HCT116 (cell line): ENCODE results near the gene IFNLR1. TPM values are rescaled to one million over a fixed set of nuclear protein-coding genes. Genes with fewer than 3 reads are reported as not detected.

Experiments used
- ATAC-seq: fragments of 200-7000 bp; cut with Tn5 transposase; 2 replicates; pipeline ENCODE4 v1.9.1; 2020; ENCODE audit warnings: mild to moderate bottlenecking, moderate library complexity
- BruUV-seq: library from RNA; stranded (reverse); fragments of 400-500 nt; replicated peaks from 2 replicates; lab custom pipeline; 2021; lab: Mats Ljungman, UMichigan
- CTCF ChIA-PET: fragments of 300-600 bp; sonication (Branson Sonifier 250); formaldehyde crosslinking; loops from one replicate; lab custom pipeline; 2021; ENCODE audit warnings: antibody characterized with exemption; lab: Charles Lee
- POLR2A ChIA-PET: fragments of 300-600, 350-600 bp; sonication (Branson Sonifier 250); formaldehyde crosslinking; loops from one replicate; lab custom pipeline; 2021; ENCODE audit warnings: antibody characterized with exemption; lab: Charles Lee
- RAD21 ChIA-PET, 2 experiments: fragments of 300-600 bp; sonication (Branson Sonifier 250); formaldehyde crosslinking; loops; one replicate each; lab custom pipeline; 2023; ENCODE audit warnings: low total read pairs in 2 of 2; ENCODE audit not compliant: uncharacterized antibody in 2 of 2, unreplicated experiment in 2 of 2, low non-redundant PET in 1 of 2; lab: Charles Lee
- DNase-seq: peaks from one replicate; pipeline ENCODE4 v3.0.0-alpha.2; 2010; ENCODE audit warnings: low read depth, low spot score
- H2AFZ ChIP-seq: fragments of 200-600 bp; shearing (Covaris generic), sonication (generic); 2 replicates; pipeline ENCODE4 v1.6.1; 2017; ENCODE audit warnings: low read depth, mixed run types, mixed read lengths, antibody characterized with exemption, low read length; ENCODE audit not compliant: poor library complexity, severe bottlenecking
- H3K27ac ChIP-seq: 2 replicates; pipeline ENCODE4 v1.5.1; 2012; ENCODE audit warnings: low read depth, low read length
- H3K27me3 ChIP-seq: fragments of 200-600 bp; sonication (generic); 2 replicates; pipeline ENCODE4 v1.6.1; 2016; ENCODE audit warnings: mixed run types, low read length, mixed read lengths; ENCODE audit not compliant: insufficient read depth
- H3K36me3 ChIP-seq, 2 experiments: fragments of 200-500 bp in 1 of 2; fragments of 200-600 bp in 1 of 2; sonication (Bioruptor generic) in 1 of 2; sonication (generic) in 1 of 2; 2 replicates each; pipeline versions ENCODE4 v1.5.1 to v1.6.1; 2014 to 2016; ENCODE audit warnings: low read length in 2 of 2, inconsistent platforms in 1 of 2, mixed read lengths in 1 of 2, mixed run types in 1 of 2; ENCODE audit not compliant: insufficient read depth in 2 of 2, control insufficient read depth in 1 of 2
- H3K4me1 ChIP-seq, 2 experiments: fragments of 200-600 bp in 1 of 2; sonication (generic) in 1 of 2; 2 replicates each; pipeline versions ENCODE4 v1.5.1 to v1.6.1; 2012 to 2017; ENCODE audit warnings: low read length in 2 of 2, inconsistent platforms in 1 of 2, mild to moderate bottlenecking in 1 of 2, mixed read lengths in 1 of 2, mixed run types in 1 of 2, moderate library complexity in 1 of 2; ENCODE audit not compliant: insufficient read depth in 2 of 2, control insufficient read depth in 1 of 2
- H3K4me2 ChIP-seq: fragments of 200-600 bp; sonication (generic); 2 replicates; pipeline ENCODE4 v1.6.1; 2017; ENCODE audit warnings: mixed run types, low read length, mixed read lengths
- H3K4me3 ChIP-seq, 2 experiments: fragments of 200-600 bp in 1 of 2; sonication (generic) in 1 of 2; replicated peaks in 1 of 2; 2 replicates each; pipeline ENCODE4 v1.5.1; 2011 to 2016; ENCODE audit warnings: low read length in 2 of 2, control low read depth in 1 of 2, low read depth in 1 of 2, mild to moderate bottlenecking in 1 of 2, mixed read lengths in 1 of 2, mixed run types in 1 of 2
- H3K79me2 ChIP-seq: fragments of 200-600 bp; sonication (generic); 2 replicates; pipeline ENCODE4 v1.6.1; 2017; ENCODE audit warnings: mild to moderate bottlenecking, mixed run types, low read length, moderate library complexity, mixed read lengths; ENCODE audit not compliant: insufficient read depth
- H3K9ac ChIP-seq: fragments of 200-600 bp; sonication (generic); 2 replicates; pipeline ENCODE4 v1.6.1; 2016; ENCODE audit warnings: low read length, mixed read lengths
- H3K9me2 ChIP-seq: fragments of 200-600 bp; sonication (generic), shearing (Covaris generic); 2 replicates; pipeline ENCODE4 v1.6.1; 2017; ENCODE audit warnings: mixed run types, mild to moderate bottlenecking, moderate library complexity; ENCODE audit not compliant: insufficient read depth
- H3K9me3 ChIP-seq, 2 experiments: fragments of 200-500 bp in 1 of 2; fragments of 200-600 bp in 1 of 2; sonication (Bioruptor generic) in 1 of 2; sonication (generic) in 1 of 2; 2 replicates each; pipeline ENCODE4 v1.6.1; 2014 to 2017; ENCODE audit warnings: low read length in 2 of 2, mixed read lengths in 2 of 2, inconsistent platforms in 1 of 2, low read depth in 1 of 2, mild to moderate bottlenecking in 1 of 2, mixed run types in 1 of 2, moderate library complexity in 1 of 2; ENCODE audit not compliant: control insufficient read depth in 1 of 2, insufficient read depth in 1 of 2
- H4K20me1 ChIP-seq: fragments of 200-600 bp; sonication (generic), shearing (Covaris generic); 2 replicates; pipeline ENCODE4 v1.6.1; 2017; ENCODE audit warnings: mixed run types, mild to moderate bottlenecking, moderate library complexity; ENCODE audit not compliant: insufficient read depth
- ATF3 ChIP-seq: IDR thresholded peaks from 2 replicates; pipeline ENCODE4 v1.6.1; 2012
- CBX3 ChIP-seq: IDR thresholded peaks from 2 replicates; pipeline ENCODE4 v1.6.1; 2012; ENCODE audit warnings: low read depth
- CEBPB ChIP-seq: IDR thresholded peaks from 2 replicates; pipeline ENCODE4 v1.6.1; 2012; ENCODE audit warnings: low read depth
- CTCF ChIP-seq, 3 experiments: fragments of 200-600 bp in 1 of 3; sonication (generic) in 1 of 3; IDR thresholded peaks in 2 of 3; conservative IDR thresholded peaks in 1 of 3; 2 replicates each; pipeline ENCODE4 v1.5.1; 2012 to 2017; ENCODE audit warnings: low read depth in 2 of 3, low read length in 2 of 3, antibody characterized with exemption in 1 of 3, borderline replicate concordance in 1 of 3, control low read depth in 1 of 3, mild to moderate bottlenecking in 1 of 3, mixed read lengths in 1 of 3, mixed run types in 1 of 3, moderate library complexity in 1 of 3; ENCODE audit not compliant: insufficient read depth in 1 of 3
- EGR1 ChIP-seq: IDR thresholded peaks from 2 replicates; pipeline ENCODE4 v1.6.1; 2012; ENCODE audit warnings: low read depth
- ELF1 ChIP-seq: IDR thresholded peaks from 2 replicates; pipeline ENCODE4 v1.6.1; 2012; ENCODE audit warnings: low read depth, borderline replicate concordance
- EZH2 ChIP-seq: fragments of 200-600 bp; sonication (generic); IDR thresholded peaks from 2 replicates; pipeline ENCODE4 v1.6.1; 2017; ENCODE audit warnings: antibody characterized with exemption, mixed run types
- MAX ChIP-seq: IDR thresholded peaks from 2 replicates; pipeline ENCODE4 v1.6.1; 2012
- POLR2A ChIP-seq: IDR thresholded peaks from 2 replicates; pipeline ENCODE4 v1.7.0; 2011; ENCODE audit warnings: borderline replicate concordance; ENCODE audit not compliant: insufficient read depth, insufficient read length; ENCODE audit errors: extremely low read depth
- RAD21 ChIP-seq: IDR thresholded peaks from 2 replicates; pipeline ENCODE4 v1.6.1; 2012; ENCODE audit warnings: low read depth, mild to moderate bottlenecking
- REST ChIP-seq: IDR thresholded peaks from 2 replicates; pipeline ENCODE4 v1.6.1; 2012; ENCODE audit warnings: low read depth
- SIN3A ChIP-seq: IDR thresholded peaks from 2 replicates; pipeline ENCODE4 v1.6.1; 2012; ENCODE audit warnings: low read depth
- SRF ChIP-seq: IDR thresholded peaks from 2 replicates; pipeline ENCODE4 v1.6.1; 2012; ENCODE audit warnings: low read depth
- ZBTB33 ChIP-seq: IDR thresholded peaks from 2 replicates; pipeline ENCODE4 v1.6.1; 2011; ENCODE audit warnings: mild to moderate bottlenecking, low read length, moderate library complexity; ENCODE audit not compliant: insufficient replicate concordance; ENCODE audit errors: extremely low read depth
- ZNF274 ChIP-seq: fragments of 200-500 bp; sonication (Bioruptor generic); IDR thresholded peaks from 2 replicates; pipeline ENCODE4 v1.6.1; 2014; ENCODE audit warnings: mild to moderate bottlenecking, low read depth, low read length, inconsistent platforms
- intact Hi-C: fragments of 100-400 bp; cut with micrococcal nuclease; formaldehyde crosslinking; loops from 2 replicates; pipeline ENCODE4 v1.10.0; 2022
- total RNA-seq: library from RNA; stranded (reverse); gene quantifications from one replicate; pipeline ENCODE4 v1.2.1, GENCODE V29; 2021; ENCODE audit not compliant: unreplicated experiment

Gene IFNLR1
- total RNA-seq, 1 experiment from 2014 or later = 7.6 TPM

- TF ChIP-seq REST = no peak
- TF ChIP-seq POLR2A = no peak
- no peak for TF ChIP-seq EZH2
- no peak for TF ChIP-seq SIN3A
- no peak for TF ChIP-seq SRF
- no peak for TF ChIP-seq ELF1
Measured at GRCh38 chr1:24110642-24111261, 76.3 kb downstream of the IFNLR1 start (continued).

GRCh38 chr1:24109686-24110475, 77.2 kb downstream of the IFNLR1 start:
- DNase-seq (no peak), ATAC-seq (no peak)
- TF ChIP-seq EZH2 (no peak), ZBTB33 (no peak), ATF3 (no peak), CTCF (IDR thresholded peaks at IDR 0.05 in 2 of 3, conservative IDR thresholded peaks at IDR 0.05 in 1 of 3; ENCODE audit: borderline replicate concordance in 1 of 3, insufficient read depth in 1 of 3, low read depth in 2 of 3, low read length in 2 of 3) (no peak), MAX (no peak), RAD21 (no peak), ZNF274 (no peak), EGR1 (no peak), POLR2A (no peak), CBX3 (no peak), CEBPB (no peak)
- ChIA-PET RAD21 (no interaction called here), POLR2A (no interaction called here), CTCF (no interaction called here)
- Histone ChIP-seq H3K27me3 (no peaks in the 10 kb centered on the region), H3K36me3 (no peaks in the 10 kb centered on the region), H3K9me2 (no peaks in the 10 kb centered on the region), H2AFZ (no peak overlapping the region), H3K27ac (no peak overlapping the region), H3K79me2 (no peaks in the 10 kb centered on the region; the same call in 1 of the 2 replicates), H4K20me1 (no peaks in the 10 kb centered on the region), H3K4me1 (peaks cover 9 to 48% of the 10 kb centered on the region in 2 experiments), H3K9ac (peak overlapping the region; percentile 83; the same call in 1 of the 2 replicates), H3K9me3 (no peaks in the 10 kb centered on the region), H3K4me3 (peak overlapping the region; percentile 71 to 78), H3K4me2 (peak overlapping the region; percentile 95)
- no TSS peak for BruUV-seq
- intact Hi-C loops = no loop called here
